ENCODE results near the gene LRP1.

GRCh38 chr12:57164966-57165625, 36.8 kb downstream of the LRP1 start:
- TF ChIP-seq CTCF (IDR thresholded peaks at IDR 0.05) = no peak
- TF ChIP-seq POLR2A (IDR thresholded peaks at IDR 0.05) = no peak
- no peak for TF ChIP-seq POLR2AphosphoS5 (IDR thresholded peaks at IDR 0.05)

Measured in prostate gland (tissue), 2 donors.